Testis (tissue), 3 donors: ENCODE measurements around the gene CALML3. TPM values are rescaled to one million over a fixed set of nuclear protein-coding genes. Genes with fewer than 3 reads are reported as not detected.

ENCODE experiments used
- DNase-seq: peaks from one replicate; pipeline ENCODE4 v3.0.0-alpha.2; 2019
- H3K27ac ChIP-seq, 2 donors: fragments of 200-600 bp; sonication (generic); one replicate each; pipeline ENCODE4 v1.5.1; 2019
- H3K27me3 ChIP-seq: fragments of 200-600 bp; sonication (generic); one replicate; pipeline ENCODE4 v1.5.1; 2019
- H3K36me3 ChIP-seq: fragments of 200-600 bp; sonication (generic); one replicate; pipeline ENCODE4 v1.5.1; 2017; ENCODE audit warnings: low read depth; ENCODE audit errors: missing control alignments
- H3K4me1 ChIP-seq: fragments of 200-600 bp; sonication (generic); one replicate; pipeline ENCODE4 v1.5.1; 2019
- H3K4me3 ChIP-seq, 2 donors: fragments of 200-600 bp; sonication (generic); one replicate each; pipeline ENCODE4 v1.5.1; 2017 to 2019
- H3K9me3 ChIP-seq: fragments of 200-600 bp; sonication (generic); one replicate; pipeline ENCODE4 v1.5.1; 2017
- CTCF ChIP-seq, 3 experiments: fragments of 450-650 bp in 2 of 3; fragments of 200-600 bp in 1 of 3; sonication (generic) in 1 of 3; IDR thresholded peaks; one replicate each; pipeline ENCODE4 v1.5.1; 2016 to 2019; ENCODE audit warnings: antibody characterized with exemption in 3 of 3, mild to moderate bottlenecking in 2 of 3, moderate library complexity in 1 of 3
- POLR2A ChIP-seq: fragments of 450-650 bp; IDR thresholded peaks from one replicate; pipeline ENCODE4 v1.6.1; 2017; ENCODE audit warnings: antibody characterized with exemption, mild to moderate bottlenecking, moderate library complexity
- WGBS, 2 donors: methylation state at CpG; one replicate each; pipeline ENCODE4 v1.1.5; 2018; 5-methylcytosine and 5-hydroxymethylcytosine counted together
- intact Hi-C: fragments of 100-400 bp; cut with DNase I; formaldehyde crosslinking; loops from one replicate; pipeline ENCODE4 v1.15.1; 2023; ENCODE audit warnings: low total_unique reads
- polyA plus RNA-seq: library from polyadenylated mRNA; stranded (reverse); fragments of 350-450 nt; fragmentation: Illumina TruSeq; extraction: RNeasy Lipid Tissue Mini Kit (QIAGEN cat#74804); gene quantifications from one replicate; pipeline ENCODE4 v1.2.3, GENCODE V29; 2014; ENCODE audit warnings: low read depth, low replicate concordance; ENCODE audit not compliant: insufficient read depth
- total RNA-seq, 2 donors: library from RNA; depleted of rRNA; stranded (reverse); fragments of >200 nt; gene quantifications; one replicate each; pipeline ENCODE4 v1.2.3, GENCODE V29; 2016

CALML3 gene
- total and polyA plus RNA-seq, 3 donors from 2014 or later = 0.19 to 1.5 (median 0.63) TPM

GRCh38 chr10:5506751-5507648 is 17.8 kb upstream of the CALML3 start:
- 94 to 96% methylated on average over 4 to 19 of the region's 19 CpGs for WGBS, 2 donors
- TF ChIP-seq POLR2A (no peak), CTCF (IDR thresholded peaks at IDR 0.05) (no peak)
- H3K27ac ChIP-seq = no peak overlapping the region

GRCh38 chr10:5507649-5508131 is 17.1 kb upstream of the CALML3 start:
- no peak for TF ChIP-seq POLR2A
- no peak for TF ChIP-seq CTCF (IDR thresholded peaks at IDR 0.05)
- H3K36me3 ChIP-seq = no peaks in the 10 kb centered on the region
- intact Hi-C loops = no loop called here
- 92 to 99% methylated on average over 11 to 14 of the region's 14 CpGs for WGBS, 2 donors
- H3K27ac ChIP-seq = no peak overlapping the region
- H3K27me3 ChIP-seq = no peaks in the 10 kb centered on the region
- no peak overlapping the region for H3K4me3 ChIP-seq
- H3K4me1 ChIP-seq = no peaks in the 10 kb centered on the region
- H3K9me3 ChIP-seq = no peaks in the 10 kb centered on the region
- DNase-seq = no peak

More at GRCh38 chr10:5506751-5507648, 17.8 kb upstream of the CALML3 start:
- no peaks in the 10 kb centered on the region for H3K9me3 ChIP-seq
- no peaks in the 10 kb centered on the region for H3K36me3 ChIP-seq
- DNase-seq = no peak
- H3K27me3 ChIP-seq = no peaks in the 10 kb centered on the region
- intact Hi-C loops = no loop called here
- H3K4me3 ChIP-seq = no peak overlapping the region
- no peaks in the 10 kb centered on the region for H3K4me1 ChIP-seq

GRCh38 chr10:5508161-5508604 is 16.6 kb upstream of the CALML3 start:
- WGBS, 2 donors = 91 to 94% methylated on average over 18 of the region's 18 CpGs
- peaks cover 5% of the 10 kb centered on the region for H3K4me1 ChIP-seq
- no peak overlapping the region for H3K27ac ChIP-seq

GRCh38 chr10:5508786-5509185 is 16.0 kb upstream of the CALML3 start:
- Histone ChIP-seq H3K36me3 (no peaks in the 10 kb centered on the region), H3K27me3 (no peaks in the 10 kb centered on the region), H3K9me3 (no peaks in the 10 kb centered on the region), H3K4me1 (peaks cover 6% of the 10 kb centered on the region), H3K27ac (no peak overlapping the region), H3K4me3 (no peak overlapping the region)
- TF ChIP-seq CTCF (IDR thresholded peaks at IDR 0.05) (no peak), POLR2A (no peak)
- 78 to 93% methylated on average over 6 of the region's 6 CpGs for WGBS, 2 donors
- intact Hi-C loops = no loop called here
- DNase-seq = no peak

More at GRCh38 chr10:5508161-5508604, 16.6 kb upstream of the CALML3 start:
- Histone ChIP-seq H3K4me3 (no peak overlapping the region), H3K9me3 (no peaks in the 10 kb centered on the region), H3K27me3 (no peaks in the 10 kb centered on the region), H3K36me3 (no peaks in the 10 kb centered on the region)
- DNase-seq = no peak
- intact Hi-C loops = no loop called here
- no peak for TF ChIP-seq CTCF (IDR thresholded peaks at IDR 0.05)
